Keratinocyte (primary cell): ENCODE measurements around the gene FDPS. TPM values are rescaled to one million over a fixed set of nuclear protein-coding genes. Genes with fewer than 3 reads are reported as not detected.

Source experiments
- DNase-seq: peaks from one replicate; pipeline ENCODE4 v3.0.0-alpha.2; 2011; ENCODE audit warnings: low read depth, missing footprints, low spot score
- FAIRE-seq: peaks from 2 replicates; lab custom pipeline; 2011; peaks lifted over from hg19 to GRCh38; lab: Jason Lieb, UNC
- H2AFZ ChIP-seq: 2 replicates; pipeline ENCODE4 v1.6.0; 2012; ENCODE audit warnings: low read length, control low read depth, inconsistent platforms; ENCODE audit not compliant: control insufficient read depth
- H3K27ac ChIP-seq: 2 replicates; pipeline ENCODE4 v1.5.1; 2011; ENCODE audit warnings: low read length; ENCODE audit not compliant: control insufficient read depth, insufficient read depth
- H3K27me3 ChIP-seq: 3 replicates; pipeline ENCODE4 v1.6.0; 2011; ENCODE audit warnings: low read length; ENCODE audit not compliant: control insufficient read depth, insufficient read depth; ENCODE audit errors: extremely low read depth
- H3K36me3 ChIP-seq, 2 experiments: 2 replicates in 1 of 2; 3 replicates in 1 of 2; pipeline ENCODE4 v1.5.1; 2011; ENCODE audit warnings: low read length in 2 of 2, mild to moderate bottlenecking in 1 of 2; ENCODE audit not compliant: control insufficient read depth in 2 of 2, insufficient read depth in 2 of 2; ENCODE audit errors: extremely low read depth in 1 of 2
- H3K4me1 ChIP-seq: 3 replicates; pipeline ENCODE4 v1.5.1; 2011; ENCODE audit warnings: low read length; ENCODE audit not compliant: control insufficient read depth, insufficient read depth; ENCODE audit errors: extremely low read depth
- H3K4me2 ChIP-seq: 3 replicates; pipeline ENCODE4 v1.6.0; 2011; ENCODE audit warnings: low read depth, low read length; ENCODE audit not compliant: control insufficient read depth, insufficient read depth; ENCODE audit errors: extremely low read depth
- H3K4me3 ChIP-seq, 3 experiments: fragments of 200-600 bp in 1 of 3; sonication (generic) in 1 of 3; 2 replicates in 2 of 3; 3 replicates in 1 of 3; pipeline ENCODE4 v1.5.1; 2011 to 2016; ENCODE audit warnings: low read length in 3 of 3, mild to moderate bottlenecking in 3 of 3, control low read depth in 2 of 3, inconsistent platforms in 1 of 3, low read depth in 1 of 3, mixed read lengths in 1 of 3, mixed run types in 1 of 3, moderate library complexity in 1 of 3; ENCODE audit not compliant: control insufficient read depth in 2 of 3, insufficient read depth in 2 of 3; ENCODE audit errors: extremely low read depth in 1 of 3
- H3K79me2 ChIP-seq: 2 replicates; pipeline ENCODE4 v1.6.0; 2012; ENCODE audit warnings: low read length; ENCODE audit not compliant: control insufficient read depth, insufficient read depth
- H3K9ac ChIP-seq: 3 replicates; pipeline ENCODE4 v1.6.0; 2011; ENCODE audit warnings: low read length; ENCODE audit not compliant: control insufficient read depth, insufficient read depth; ENCODE audit errors: extremely low read depth
- H3K9me1 ChIP-seq: 3 replicates; pipeline ENCODE4 v1.6.0; 2011; ENCODE audit warnings: low read length; ENCODE audit not compliant: control insufficient read depth, insufficient read depth; ENCODE audit errors: extremely low read depth
- H3K9me3 ChIP-seq: 2 replicates; pipeline ENCODE4 v1.5.1; 2012; ENCODE audit warnings: low read depth, low read length; ENCODE audit not compliant: control insufficient read depth
- H4K20me1 ChIP-seq: 3 replicates; pipeline ENCODE4 v1.6.0; 2011; ENCODE audit warnings: low read length; ENCODE audit not compliant: control insufficient read depth, insufficient read depth; ENCODE audit errors: extremely low read depth
- EZH2 ChIP-seq: IDR thresholded peaks from one replicate; pipeline ENCODE4 v1.6.1; 2012; ENCODE audit warnings: inconsistent platforms, mild to moderate bottlenecking, low read length, moderate library complexity
- dilution Hi-C: fragments of 300-500 bp; cut with MboI; formaldehyde crosslinking; loops from one replicate; pipeline ENCODE4 v1.7.0; 2020; ENCODE audit warnings: low sequenced_read_pairs; ENCODE audit not compliant: extremely low pct_ligation_motif_present
- polyA plus RNA-seq, 5 experiments: library from polyadenylated mRNA; depleted of rRNA in 3 of 5; stranded (reverse) in 3 of 5; stranded (forward) in 1 of 5; unstranded in 1 of 5; fragments of >200 nt; gene quantifications; 1 replicate in 1 of 5; 2 replicates in 3 of 5; 3 replicates in 1 of 5; pipeline versions ENCODE4 v1.2.1 to v1.2.3, GENCODE V29; 2011 to 2012; ENCODE audit warnings: missing spikeins in 2 of 5, low read depth in 1 of 5, low replicate concordance in 1 of 5
- TF ChIP-seq, protein P1 (sequence below), 3 experiments: IDR thresholded peaks in 1 of 3; conservative IDR thresholded peaks in 1 of 3; optimal IDR thresholded peaks in 1 of 3; 2 replicates in 2 of 3; 3 replicates in 1 of 3; pipeline versions ENCODE3 to v1.5.1; 2011; ENCODE audit warnings: low read length in 3 of 3, mild to moderate bottlenecking in 3 of 3, moderate library complexity in 2 of 3, control low read depth in 1 of 3, inconsistent platforms in 1 of 3; ENCODE audit not compliant: insufficient read depth in 2 of 3; ENCODE audit errors: extremely low read depth in 1 of 3

The FDPS gene
- polyA plus RNA-seq, 1 donor (not counting 4 experiments of a cell fraction or from before 2014, with no cell fraction given) = 821 TPM

- no peaks in the 10 kb centered on the region for H3K27me3 ChIP-seq
- no peak for DNase-seq
- dilution Hi-C loops = no loop called here
- no peak overlapping the region for H3K9ac ChIP-seq
- H3K27ac ChIP-seq = no peak overlapping the region
- H3K9me1 ChIP-seq = no peaks in the 10 kb centered on the region
- peak overlapping the region; percentile 96 for H3K4me2 ChIP-seq
- no peak for FAIRE-seq
- H2AFZ ChIP-seq = no peak overlapping the region
- H3K4me1 ChIP-seq = peaks cover 17% of the 10 kb centered on the region
- peaks cover 16% of the 10 kb centered on the region for H3K79me2 ChIP-seq
- H3K4me3 ChIP-seq = peak overlapping the region; percentile 57 to 82 (median 78)
- H3K36me3 ChIP-seq = peaks cover 29 to 43% of the 10 kb centered on the region in 2 experiments
- H3K9me3 ChIP-seq = no peaks in the 10 kb centered on the region
- TF ChIP-seq, protein P1, sequence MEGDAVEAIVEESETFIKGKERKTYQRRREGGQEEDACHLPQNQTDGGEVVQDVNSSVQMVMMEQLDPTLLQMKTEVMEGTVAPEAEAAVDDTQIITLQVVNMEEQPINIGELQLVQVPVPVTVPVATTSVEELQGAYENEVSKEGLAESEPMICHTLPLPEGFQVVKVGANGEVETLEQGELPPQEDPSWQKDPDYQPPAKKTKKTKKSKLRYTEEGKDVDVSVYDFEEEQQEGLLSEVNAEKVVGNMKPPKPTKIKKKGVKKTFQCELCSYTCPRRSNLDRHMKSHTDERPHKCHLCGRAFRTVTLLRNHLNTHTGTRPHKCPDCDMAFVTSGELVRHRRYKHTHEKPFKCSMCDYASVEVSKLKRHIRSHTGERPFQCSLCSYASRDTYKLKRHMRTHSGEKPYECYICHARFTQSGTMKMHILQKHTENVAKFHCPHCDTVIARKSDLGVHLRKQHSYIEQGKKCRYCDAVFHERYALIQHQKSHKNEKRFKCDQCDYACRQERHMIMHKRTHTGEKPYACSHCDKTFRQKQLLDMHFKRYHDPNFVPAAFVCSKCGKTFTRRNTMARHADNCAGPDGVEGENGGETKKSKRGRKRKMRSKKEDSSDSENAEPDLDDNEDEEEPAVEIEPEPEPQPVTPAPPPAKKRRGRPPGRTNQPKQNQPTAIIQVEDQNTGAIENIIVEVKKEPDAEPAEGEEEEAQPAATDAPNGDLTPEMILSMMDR (optimal IDR thresholded peaks at IDR 0.05 in 1 of 3, IDR thresholded peaks at IDR 0.05 in 1 of 3, conservative IDR thresholded peaks at IDR 0.05 in 1 of 3; ENCODE audit: extremely low read depth in 1 of 3, insufficient read depth in 2 of 3, low read length in 3 of 3) = no peak
- no peak for TF ChIP-seq EZH2
- peaks cover 23% of the 10 kb centered on the region for H4K20me1 ChIP-seq
Observed at GRCh38 chr1:155322571-155322952, 13.9 kb downstream of the FDPS start.

GRCh38 chr1:155322953-155323728 is 14.5 kb downstream of the FDPS start:
- no peaks in the 10 kb centered on the region for H3K27me3 ChIP-seq
- peak overlapping the region; percentile 96 for H3K4me2 ChIP-seq
- peak overlapping the region; percentile 30 for H2AFZ ChIP-seq
- dilution Hi-C loops = no loop called here
- peak overlapping the region; percentile 82 for H3K9ac ChIP-seq
- no peak overlapping the region for H3K27ac ChIP-seq
- H3K9me3 ChIP-seq = no peaks in the 10 kb centered on the region
- H3K79me2 ChIP-seq = peaks cover 16% of the 10 kb centered on the region
- DNase-seq (peak; percentile 71), FAIRE-seq (no peak)
- peaks cover 20% of the 10 kb centered on the region for H4K20me1 ChIP-seq
- H3K36me3 ChIP-seq = peaks cover 30 to 43% of the 10 kb centered on the region in 2 experiments
- peaks cover 17% of the 10 kb centered on the region for H3K4me1 ChIP-seq
- H3K9me1 ChIP-seq = no peaks in the 10 kb centered on the region
- H3K4me3 ChIP-seq = peak overlapping the region; percentile 78 to 90 (median 82)
- TF ChIP-seq, protein P1 (optimal IDR thresholded peaks at IDR 0.05 in 1 of 3, IDR thresholded peaks at IDR 0.05 in 1 of 3, conservative IDR thresholded peaks at IDR 0.05 in 1 of 3; ENCODE audit: extremely low read depth in 1 of 3, insufficient read depth in 2 of 3, low read length in 3 of 3) = peak; percentile 65 to 94 (median 81)
- no peak for TF ChIP-seq EZH2
